Measurements from ENCODE around the gene HEPHL1.

HEPHL1 gene

GRCh38 chr11:94025690-94026394 is 4.7 kb downstream of the HEPHL1 start:
- no peak for DNase-seq

GRCh38 chr11:94027210-94027609 is 6.1 kb downstream of the HEPHL1 start:
- no peak for DNase-seq

GRCh38 chr11:94028436-94028835 is 7.3 kb downstream of the HEPHL1 start:
- no peak for DNase-seq

- DNase-seq: no peak
These were observed 8.9 kb downstream of the HEPHL1 start for GRCh38 chr11:94030059-94030458.

- no peak for DNase-seq
These were observed 10.5 kb downstream of the HEPHL1 start for GRCh38 chr11:94031625-94032024.

GRCh38 chr11:94032066-94032465 is 10.9 kb downstream of the HEPHL1 start:
- DNase-seq: no peak

GRCh38 chr11:94032725-94033124 is 11.6 kb downstream of the HEPHL1 start:
- DNase-seq: no peak

- no peak for DNase-seq
These were observed 13.1 kb downstream of the HEPHL1 start for GRCh38 chr11:94034207-94034606.

- no peak for DNase-seq
These were observed 14.9 kb downstream of the HEPHL1 start for GRCh38 chr11:94036096-94036495.

GRCh38 chr11:94043241-94043640 is 22.1 kb downstream of the HEPHL1 start:
- no peak for DNase-seq

GRCh38 chr11:94046796-94047195 is 25.6 kb downstream of the HEPHL1 start:
- no peak for DNase-seq

- no peak for DNase-seq
These were observed 27.0 kb downstream of the HEPHL1 start for GRCh38 chr11:94048032-94048709.

- DNase-seq: no peak
These were observed 28.2 kb downstream of the HEPHL1 start for GRCh38 chr11:94049351-94049750.

- DNase-seq: no peak
These were observed 37.5 kb downstream of the HEPHL1 start for GRCh38 chr11:94058630-94059029.

GRCh38 chr11:94059065-94059464 is 37.9 kb downstream of the HEPHL1 start:
- no peak for DNase-seq

GRCh38 chr11:94060401-94060800 is 39.2 kb downstream of the HEPHL1 start:
- no peak for DNase-seq

GRCh38 chr11:94062360-94062759 is 41.2 kb downstream of the HEPHL1 start:
- no peak for DNase-seq

GRCh38 chr11:94066901-94067429 is 45.8 kb downstream of the HEPHL1 start:
- no peak for DNase-seq

- no peak for DNase-seq
These were observed 47.6 kb downstream of the HEPHL1 start for GRCh38 chr11:94068764-94069163.

- no peak for DNase-seq
These were observed 56.6 kb downstream of the HEPHL1 start for GRCh38 chr11:94077552-94078293.

- DNase-seq: no peak
These were observed 63.0 kb downstream of the HEPHL1 start for GRCh38 chr11:94084164-94084563.

GRCh38 chr11:94088906-94089305 is 67.8 kb downstream of the HEPHL1 start:
- no peak for DNase-seq

GRCh38 chr11:94089341-94089740 is 68.2 kb downstream of the HEPHL1 start:
- no peak for DNase-seq

- DNase-seq: no peak
These were observed 69.2 kb downstream of the HEPHL1 start for GRCh38 chr11:94090401-94090800.
